ENCODE results near the gene NMNAT2.

The NMNAT2 gene

GRCh38 chr1:183450093-183450492 lies 31.9 kb upstream of the NMNAT2 start:
- Histone ChIP-seq H3K4me1 (ENCODE audit: insufficient read depth, low read length, severe bottlenecking) (no peaks in the 10 kb centered on the region), H3K27ac (ENCODE audit: low read depth, low read length, poor library complexity, severe bottlenecking) (no peak overlapping the region), H3K27me3 (ENCODE audit: insufficient read depth, low read length) (no peaks in the 10 kb centered on the region), H3K36me3 (ENCODE audit: insufficient read depth, low read length) (no peaks in the 10 kb centered on the region), H3K4me3 (ENCODE audit: low read depth, low read length, poor library complexity, severe bottlenecking) (no peak overlapping the region), H3K79me2 (ENCODE audit: insufficient read depth, low read length) (no peaks in the 10 kb centered on the region), H3F3A (ENCODE audit: insufficient read depth, low read length) (no peaks in the 10 kb centered on the region), H2AFZ (ENCODE audit: low read length) (no peak overlapping the region), H3K4me2 (ENCODE audit: low read length) (no peak overlapping the region), H4K20me1 (ENCODE audit: insufficient read depth, low read length) (no peaks in the 10 kb centered on the region), H3K9me2 (ENCODE audit: low read depth, low read length) (no peaks in the 10 kb centered on the region), H3K9me3 (ENCODE audit: low read length) (no peaks in the 10 kb centered on the region), H3K9ac (ENCODE audit: low read length) (no peak overlapping the region)
- TF ChIP-seq EZH2 (IDR thresholded peaks at IDR 0.05; ENCODE audit: borderline replicate concordance, low read length) = no peak
- no peak for TF ChIP-seq CTCF (IDR thresholded peaks at IDR 0.05; ENCODE audit: low read length)

- TF ChIP-seq EZH2 (IDR thresholded peaks at IDR 0.05; ENCODE audit: borderline replicate concordance, low read length) (no peak), CTCF (IDR thresholded peaks at IDR 0.05; ENCODE audit: low read length) (no peak)
- Histone ChIP-seq H3K4me1 (ENCODE audit: insufficient read depth, low read length, severe bottlenecking) (no peaks in the 10 kb centered on the region), H3K27ac (ENCODE audit: low read depth, low read length, poor library complexity, severe bottlenecking) (no peak overlapping the region), H3K36me3 (ENCODE audit: insufficient read depth, low read length) (no peaks in the 10 kb centered on the region), H3K9ac (ENCODE audit: low read length) (no peak overlapping the region), H4K20me1 (ENCODE audit: insufficient read depth, low read length) (no peaks in the 10 kb centered on the region), H3K27me3 (ENCODE audit: insufficient read depth, low read length) (no peaks in the 10 kb centered on the region), H3K9me2 (ENCODE audit: low read depth, low read length) (no peaks in the 10 kb centered on the region), H3K79me2 (ENCODE audit: insufficient read depth, low read length) (no peaks in the 10 kb centered on the region), H3K9me3 (ENCODE audit: low read length) (no peaks in the 10 kb centered on the region), H2AFZ (ENCODE audit: low read length) (no peak overlapping the region), H3K4me3 (ENCODE audit: low read depth, low read length, poor library complexity, severe bottlenecking) (no peak overlapping the region), H3K4me2 (ENCODE audit: low read length) (no peak overlapping the region), H3F3A (ENCODE audit: insufficient read depth, low read length) (no peaks in the 10 kb centered on the region)
These were observed 31.1 kb upstream of the NMNAT2 start for GRCh38 chr1:183449223-183449770.

- H3K4me2 ChIP-seq (ENCODE audit: low read length) = no peak overlapping the region
- no peak overlapping the region for H2AFZ ChIP-seq (ENCODE audit: low read length)
- H3K27ac ChIP-seq (ENCODE audit: low read depth, low read length, poor library complexity, severe bottlenecking) = no peak overlapping the region
- no peaks in the 10 kb centered on the region for H3F3A ChIP-seq (ENCODE audit: insufficient read depth, low read length)
- H3K27me3 ChIP-seq (ENCODE audit: insufficient read depth, low read length) = no peaks in the 10 kb centered on the region
- H3K9me3 ChIP-seq (ENCODE audit: low read length) = no peaks in the 10 kb centered on the region
- H4K20me1 ChIP-seq (ENCODE audit: insufficient read depth, low read length) = no peaks in the 10 kb centered on the region
- no peaks in the 10 kb centered on the region for H3K9me2 ChIP-seq (ENCODE audit: low read depth, low read length)
- no peaks in the 10 kb centered on the region for H3K36me3 ChIP-seq (ENCODE audit: insufficient read depth, low read length)
- no peak for TF ChIP-seq CTCF (IDR thresholded peaks at IDR 0.05; ENCODE audit: low read length)
- TF ChIP-seq EZH2 (IDR thresholded peaks at IDR 0.05; ENCODE audit: borderline replicate concordance, low read length) = no peak
- H3K9ac ChIP-seq (ENCODE audit: low read length) = no peak overlapping the region
- no peaks in the 10 kb centered on the region for H3K79me2 ChIP-seq (ENCODE audit: insufficient read depth, low read length)
- no peaks in the 10 kb centered on the region for H3K4me1 ChIP-seq (ENCODE audit: insufficient read depth, low read length, severe bottlenecking)
- no peak overlapping the region for H3K4me3 ChIP-seq (ENCODE audit: low read depth, low read length, poor library complexity, severe bottlenecking)
These were observed 26.1 kb upstream of the NMNAT2 start for GRCh38 chr1:183444243-183444642.

Measured in OCI-LY1 (cell line).